Urinary bladder (tissue), 4 donors: ENCODE data around the gene CKAP2. TPM values are rescaled to one million over a fixed set of nuclear protein-coding genes. Genes with fewer than 3 reads are reported as not detected.

Source experiments
- DNase-seq: peaks from one replicate; pipeline ENCODE4 v3.0.0-alpha.2; 2015; ENCODE audit errors: extremely low spot score
- H3K27ac ChIP-seq: one replicate; pipeline ENCODE4 v1.5.1; 2013; ENCODE audit warnings: low read depth, mild to moderate bottlenecking, moderate library complexity
- H3K36me3 ChIP-seq: one replicate; pipeline ENCODE4 v1.6.1; 2013; ENCODE audit warnings: mild to moderate bottlenecking, moderate library complexity; ENCODE audit not compliant: insufficient read depth
- H3K4me1 ChIP-seq: one replicate; pipeline ENCODE4 v1.6.1; 2013; ENCODE audit warnings: mild to moderate bottlenecking, moderate library complexity; ENCODE audit not compliant: insufficient read depth
- H3K4me3 ChIP-seq: one replicate; pipeline ENCODE4 v1.5.1; 2013; ENCODE audit warnings: low read depth, low read length
- WGBS: extraction: QIAGEN DNeasy Blood & Tissue Kit; methylation state at CpG from one replicate; pipeline ENCODE4 v1.1.7; 2013; 5-methylcytosine and 5-hydroxymethylcytosine counted together
- polyA plus RNA-seq: library from polyadenylated mRNA; stranded (reverse); fragments of 200-250 nt; gene quantifications from one replicate; pipeline ENCODE4 v1.2.3, GENCODE V29; 2013
- total RNA-seq: library from RNA; depleted of rRNA; stranded (reverse); fragments of >200 nt; gene quantifications from one replicate; pipeline ENCODE4 v1.2.3, GENCODE V29; 2014
- donor health status: healthy with polysubstance abuse.
- donor health status: healthy.

The CKAP2 gene
- total and polyA plus RNA-seq, 2 donors = 4.2 to 42.1 TPM

- H3K27ac ChIP-seq = no peak overlapping the region
- DNase-seq = no peak
- no peak overlapping the region for H3K4me3 ChIP-seq
- no peaks in the 10 kb centered on the region for H3K36me3 ChIP-seq
- WGBS = 77% methylated on average over 1 of the region's 1 CpG
- no peaks in the 10 kb centered on the region for H3K4me1 ChIP-seq
Observed at GRCh38 chr13:52446265-52446664, 9.0 kb upstream of the CKAP2 start.

GRCh38 chr13:52447354-52447753 lies 7.9 kb upstream of the CKAP2 start:
- H3K4me3 ChIP-seq = no peak overlapping the region
- H3K27ac ChIP-seq = no peak overlapping the region
- no peak for DNase-seq
- no peaks in the 10 kb centered on the region for H3K36me3 ChIP-seq
- no peaks in the 10 kb centered on the region for H3K4me1 ChIP-seq
- WGBS = 85% methylated on average over 2 of the region's 2 CpGs

GRCh38 chr13:52447815-52448552 lies 7.3 kb upstream of the CKAP2 start:
- no peak overlapping the region for H3K27ac ChIP-seq
- 80% methylated on average over 5 of the region's 5 CpGs for WGBS
- no peaks in the 10 kb centered on the region for H3K4me1 ChIP-seq
- no peak overlapping the region for H3K4me3 ChIP-seq
- no peak for DNase-seq
- H3K36me3 ChIP-seq = no peaks in the 10 kb centered on the region

- H3K27ac ChIP-seq = peak overlapping the region; percentile 98
- no peaks in the 10 kb centered on the region for H3K4me1 ChIP-seq
- H3K4me3 ChIP-seq = peak overlapping the region; percentile 88
- 7% methylated on average over 10 of the region's 10 CpGs for WGBS
- H3K36me3 ChIP-seq = no peaks in the 10 kb centered on the region
- no peak for DNase-seq
Observed at GRCh38 chr13:52449331-52450011, 5.8 kb upstream of the CKAP2 start.

- peak within 1 kb of the TSS; percentile 88 for H3K4me3 ChIP-seq
- peak within 1 kb of the TSS; percentile 98 for H3K27ac ChIP-seq
- under 1% methylated on average over 105 of the region's 105 CpGs for WGBS
- H3K4me1 ChIP-seq = no peaks in the 10 kb centered on the region
- H3K36me3 ChIP-seq = no peaks in the 10 kb centered on the region
- DNase-seq = peak; percentile 85
Observed at GRCh38 chr13:52450012-52450792, 5.1 kb upstream of the CKAP2 start, which contains the start of gene VPS36. VPS36 (minus strand) TSS chr13:52450634; CDS start chr13:52450594, 40 bp downstream.

- Histone ChIP-seq H3K27ac (no peak overlapping the region), H3K4me1 (no peaks in the 10 kb centered on the region), H3K36me3 (no peaks in the 10 kb centered on the region), H3K4me3 (no peak overlapping the region)
- 6% methylated on average over 8 of the region's 8 CpGs for WGBS
- DNase-seq = no peak
Observed at GRCh38 chr13:52450793-52451116, 4.5 kb upstream of the CKAP2 start.

GRCh38 chr13:52451135-52451804 lies 4.0 kb upstream of the CKAP2 start:
- H3K4me3 ChIP-seq = no peak overlapping the region
- WGBS = 87% methylated on average over 24 of the region's 24 CpGs
- DNase-seq = no peak
- no peaks in the 10 kb centered on the region for H3K36me3 ChIP-seq
- H3K27ac ChIP-seq = no peak overlapping the region
- H3K4me1 ChIP-seq = no peaks in the 10 kb centered on the region

GRCh38 chr13:52452470-52452869 lies 2.8 kb upstream of the CKAP2 start:
- no peak for DNase-seq
- no peaks in the 10 kb centered on the region for H3K4me1 ChIP-seq
- no peak overlapping the region for H3K27ac ChIP-seq
- WGBS = 52% methylated on average over 2 of the region's 2 CpGs
- H3K36me3 ChIP-seq = no peaks in the 10 kb centered on the region
- H3K4me3 ChIP-seq = no peak overlapping the region

- Histone ChIP-seq H3K36me3 (no peaks in the 10 kb centered on the region), H3K4me1 (no peaks in the 10 kb centered on the region), H3K27ac (peak overlapping the region; percentile 27), H3K4me3 (no peak overlapping the region)
- 34% methylated on average over 8 of the region's 8 CpGs for WGBS
- no peak for DNase-seq
Observed at GRCh38 chr13:52454459-52454819, 839 bp upstream of the CKAP2 start.

GRCh38 chr13:52455677-52456041 lies 381 bp downstream of the CKAP2 start:
- Histone ChIP-seq H3K4me1 (no peaks in the 10 kb centered on the region), H3K27ac (peak overlapping the region; percentile 77), H3K36me3 (no peaks in the 10 kb centered on the region), H3K4me3 (peak overlapping the region; percentile 76)
- DNase-seq = no peak
- under 1% methylated on average over 37 of the region's 37 CpGs for WGBS

GRCh38 chr13:52459668-52460067 lies 4.4 kb downstream of the CKAP2 start:
- no peaks in the 10 kb centered on the region for H3K36me3 ChIP-seq
- no peaks in the 10 kb centered on the region for H3K4me1 ChIP-seq
- WGBS = 79% methylated on average over 6 of the region's 6 CpGs

GRCh38 chr13:52461265-52461664 lies 6.0 kb downstream of the CKAP2 start:
- WGBS = 89% methylated on average over 3 of the region's 3 CpGs
- H3K4me3 ChIP-seq = no peak overlapping the region
- no peak overlapping the region for H3K27ac ChIP-seq
- no peak for DNase-seq
- H3K4me1 ChIP-seq = no peaks in the 10 kb centered on the region
- no peaks in the 10 kb centered on the region for H3K36me3 ChIP-seq

More at GRCh38 chr13:52459668-52460067, 4.4 kb downstream of the CKAP2 start:
- no peak overlapping the region for H3K27ac ChIP-seq
- no peak for DNase-seq
- H3K4me3 ChIP-seq = no peak overlapping the region

- Histone ChIP-seq H3K27ac (no peak overlapping the region), H3K36me3 (no peaks in the 10 kb centered on the region), H3K4me1 (no peaks in the 10 kb centered on the region), H3K4me3 (no peak overlapping the region)
- no peak for DNase-seq
- 91% methylated on average over 4 of the region's 4 CpGs for WGBS
Observed at GRCh38 chr13:52463526-52463925, 8.2 kb downstream of the CKAP2 start.
